WI38 (cell line): ENCODE measurements around the gene ZC3H12A.

Experiments used
- H3K4me3 ChIP-seq: 2 replicates; pipeline ENCODE4 v1.5.1; 2011; ENCODE audit warnings: low read depth, mild to moderate bottlenecking, control low read depth, low read length
- TF ChIP-seq, protein P1 (sequence below): IDR thresholded peaks from 2 replicates; pipeline ENCODE4 v1.5.1; 2012; ENCODE audit warnings: low read depth, mild to moderate bottlenecking, control low read depth, low read length

The ZC3H12A gene

GRCh38 chr1:37475380-37476086 is 1.2 kb downstream of the ZC3H12A start:
- peak overlapping the region; percentile 82 for H3K4me3 ChIP-seq
- TF ChIP-seq, protein P1, sequence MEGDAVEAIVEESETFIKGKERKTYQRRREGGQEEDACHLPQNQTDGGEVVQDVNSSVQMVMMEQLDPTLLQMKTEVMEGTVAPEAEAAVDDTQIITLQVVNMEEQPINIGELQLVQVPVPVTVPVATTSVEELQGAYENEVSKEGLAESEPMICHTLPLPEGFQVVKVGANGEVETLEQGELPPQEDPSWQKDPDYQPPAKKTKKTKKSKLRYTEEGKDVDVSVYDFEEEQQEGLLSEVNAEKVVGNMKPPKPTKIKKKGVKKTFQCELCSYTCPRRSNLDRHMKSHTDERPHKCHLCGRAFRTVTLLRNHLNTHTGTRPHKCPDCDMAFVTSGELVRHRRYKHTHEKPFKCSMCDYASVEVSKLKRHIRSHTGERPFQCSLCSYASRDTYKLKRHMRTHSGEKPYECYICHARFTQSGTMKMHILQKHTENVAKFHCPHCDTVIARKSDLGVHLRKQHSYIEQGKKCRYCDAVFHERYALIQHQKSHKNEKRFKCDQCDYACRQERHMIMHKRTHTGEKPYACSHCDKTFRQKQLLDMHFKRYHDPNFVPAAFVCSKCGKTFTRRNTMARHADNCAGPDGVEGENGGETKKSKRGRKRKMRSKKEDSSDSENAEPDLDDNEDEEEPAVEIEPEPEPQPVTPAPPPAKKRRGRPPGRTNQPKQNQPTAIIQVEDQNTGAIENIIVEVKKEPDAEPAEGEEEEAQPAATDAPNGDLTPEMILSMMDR, result no peak

DNA sequence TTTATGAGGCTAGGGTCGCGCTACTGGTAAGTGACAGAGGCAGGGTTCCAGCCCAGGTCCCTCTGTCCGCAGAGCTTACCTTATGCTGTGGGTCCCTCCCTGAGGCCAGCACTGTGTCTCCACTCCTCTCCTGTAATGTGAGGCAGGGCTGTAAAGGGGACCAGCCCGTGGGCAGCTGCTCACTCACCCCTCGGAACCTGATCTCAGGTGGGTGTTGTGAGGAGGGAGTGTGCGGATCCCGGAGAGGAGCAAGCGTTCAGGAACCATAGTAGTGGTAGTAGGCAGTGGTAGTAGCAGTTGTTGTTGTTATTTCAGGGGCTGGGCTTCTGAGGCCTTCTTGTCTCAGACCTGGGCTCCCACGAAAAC is 1.7 kb downstream of the ZC3H12A start:
- TF ChIP-seq, protein P1, result no peak
- peak overlapping the region; percentile 82 for H3K4me3 ChIP-seq

GRCh38 chr1:37476460-37477197 is 2.2 kb downstream of the ZC3H12A start:
- TF ChIP-seq, protein P1, result no peak
- peak overlapping the region; percentile 82 for H3K4me3 ChIP-seq

DNA sequence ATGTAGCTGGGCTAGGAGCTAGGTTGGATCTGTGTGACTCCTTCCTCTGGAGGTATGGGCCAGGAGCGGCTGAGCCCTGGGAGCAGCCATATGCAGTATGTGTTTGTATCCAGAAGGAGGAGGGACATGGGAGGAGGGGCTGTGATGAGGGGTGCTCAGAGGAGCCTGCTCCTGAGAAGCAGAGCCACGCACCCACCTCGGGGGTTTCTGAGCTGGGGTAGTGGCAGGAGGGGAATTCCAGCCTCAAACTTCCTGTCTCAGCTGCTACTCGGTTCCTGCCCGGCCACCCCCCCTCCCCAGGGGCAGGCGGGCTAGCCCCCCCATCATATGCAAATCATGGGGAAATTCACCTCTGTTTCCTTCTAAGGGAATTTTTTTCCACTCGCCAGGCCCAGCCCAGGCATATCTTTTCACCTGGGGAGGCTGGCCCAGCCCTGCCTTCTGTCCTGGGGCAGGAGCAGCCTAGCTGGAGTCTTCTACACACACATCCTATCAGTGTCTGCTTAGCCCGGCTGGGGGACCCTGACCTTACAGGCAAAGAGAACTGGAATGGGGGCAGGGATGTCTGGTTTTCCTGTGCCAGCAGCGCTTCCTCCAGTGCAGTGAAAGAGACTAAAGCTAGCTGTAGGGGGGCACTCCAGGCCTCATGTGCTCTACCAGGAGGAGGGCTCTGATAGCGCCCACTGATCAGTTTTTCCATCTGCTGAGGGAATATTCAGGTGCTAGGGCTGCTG is 3.0 kb downstream of the ZC3H12A start:
- TF ChIP-seq, protein P1, result no peak
- H3K4me3 ChIP-seq, result peak overlapping the region; percentile 82

DNA sequence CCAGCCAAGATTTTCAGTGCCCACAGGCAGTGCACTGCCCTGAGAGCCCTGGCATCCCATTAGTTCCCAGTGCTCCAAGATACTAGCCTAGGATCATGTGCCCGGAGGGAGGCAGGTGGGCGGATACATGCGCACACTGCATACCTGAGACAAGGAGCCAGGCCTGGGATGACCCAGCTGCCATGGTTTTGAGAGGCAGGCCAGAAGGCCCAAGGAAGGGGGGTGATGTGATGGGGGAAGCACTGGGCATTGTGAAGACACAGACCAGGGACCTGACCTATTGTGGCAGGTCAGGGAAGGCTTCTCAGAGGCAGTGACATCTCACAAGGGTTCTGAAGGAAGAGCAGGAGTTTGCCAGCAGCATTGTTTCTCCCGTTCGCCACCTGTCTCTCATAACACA is 3.6 kb downstream of the ZC3H12A start:
- TF ChIP-seq, protein P1, result no peak
- peak overlapping the region; percentile 82 for H3K4me3 ChIP-seq

- peak overlapping the region; percentile 1; the same call in 1 of the 2 replicates for H3K4me3 ChIP-seq
- TF ChIP-seq, protein P1, result no peak
Measured at GRCh38 chr1:37478451-37478881, 4.1 kb downstream of the ZC3H12A start.
